K562 (cell line): ENCODE data around the gene ATP5PB.

ENCODE experiments used
- CTCF ChIP-seq, 3 experiments: IDR thresholded peaks in 2 of 3; conservative IDR thresholded peaks in 1 of 3; 2 replicates each; pipeline ENCODE4 v1.5.1; 2011 to 2012; ENCODE audit warnings: low read length in 3 of 3, mild to moderate bottlenecking in 3 of 3, control low read depth in 2 of 3, improper control_type of control experiment in 1 of 3, inconsistent platforms in 1 of 3, low read depth in 1 of 3, mixed read lengths in 1 of 3, moderate library complexity in 1 of 3; ENCODE audit not compliant: insufficient read depth in 2 of 3
- EZH2 ChIP-seq: IDR thresholded peaks from 2 replicates; pipeline ENCODE4 v1.6.1; 2012; ENCODE audit warnings: low read depth, mild to moderate bottlenecking, inconsistent platforms, low read length, borderline replicate concordance
- FOSL1 ChIP-seq: fragments of 200-800 bp; sonication (Bioruptor generic); conservative IDR thresholded peaks from 2 replicates; pipeline ENCODE4 v1.6.1; 2016; ENCODE audit warnings: missing genetic modification characterization, missing compliant biosample characterization
- HDGF ChIP-seq: fragments of 450-650 bp; IDR thresholded peaks from 2 replicates; pipeline ENCODE4 v1.6.1; 2016

GRCh38 chr1:111449703-111450017 is 396 bp downstream of the ATP5PB start:
- peak; percentile 88; the same call in 1 of the 2 replicates for TF ChIP-seq HDGF
- no peak for TF ChIP-seq EZH2
- TF ChIP-seq FOSL1 (tag), result no peak
- no peak for TF ChIP-seq CTCF (IDR thresholded peaks at IDR 0.05 in 2 of 3, conservative IDR thresholded peaks at IDR 0.05 in 1 of 3; ENCODE audit: insufficient read depth in 2 of 3, low read depth in 1 of 3, low read length in 3 of 3)
